NT2/D1 (cell line): Measurements from ENCODE around the gene TMOD1.
"Not testable (repeated sequence)": the region's sequence is repeated elsewhere in the genome, so short reads cannot be mapped to it uniquely, and the experiment has no call there.

Experiments used
- DNase-seq: peaks from one replicate; pipeline ENCODE4 v3.0.0-alpha.2; 2011; ENCODE audit warnings: low read depth, low spot score
- H3K27me3 ChIP-seq: 2 replicates; pipeline ENCODE4 v1.6.0; 2011; ENCODE audit warnings: mild to moderate bottlenecking; ENCODE audit not compliant: insufficient read length, insufficient read depth
- H3K36me3 ChIP-seq: 2 replicates; pipeline ENCODE4 v1.6.1; 2011; ENCODE audit warnings: mild to moderate bottlenecking, low read length, mixed read lengths; ENCODE audit not compliant: insufficient read depth, insufficient read length
- H3K4me1 ChIP-seq: 2 replicates; pipeline ENCODE4 v1.5.1; 2011; ENCODE audit not compliant: insufficient read depth, insufficient read length
- H3K4me3 ChIP-seq: 2 replicates; pipeline ENCODE4 v1.5.1; 2011; ENCODE audit warnings: low read depth; ENCODE audit not compliant: insufficient read length
- H3K9ac ChIP-seq: 2 replicates; pipeline ENCODE4 v1.6.0; 2011; ENCODE audit warnings: low read depth; ENCODE audit not compliant: insufficient read length
- H3K9me3 ChIP-seq: 2 replicates; pipeline ENCODE4 v1.5.1; 2011; ENCODE audit warnings: mild to moderate bottlenecking, low read length; ENCODE audit not compliant: insufficient read depth
- SUZ12 ChIP-seq: IDR thresholded peaks from 2 replicates; pipeline ENCODE4 v1.6.1; 2011; ENCODE audit not compliant: insufficient read length, insufficient read depth; ENCODE audit errors: extremely low read depth
- YY1 ChIP-seq: IDR thresholded peaks from 2 replicates; pipeline ENCODE4 v1.6.1; 2011; ENCODE audit not compliant: insufficient read length, insufficient read depth
- ZNF274 ChIP-seq: IDR thresholded peaks from 2 replicates; pipeline ENCODE4 v1.6.1; 2011; ENCODE audit warnings: mild to moderate bottlenecking, low read depth, low read length

The TMOD1 gene

GRCh38 chr9:97501177-97501971, at the start of gene TMOD1:
TMOD1 (plus strand) TSS chr9:97501666; CDS start chr9:97524189, 22,523 bp downstream.
- Histone ChIP-seq H3K4me3 (peak within 1 kb of the TSS; percentile 51), H3K9me3 (no peaks in the 10 kb centered on the region), H3K4me1 (peaks cover 7% of the 10 kb centered on the region), H3K9ac (peak within 1 kb of the TSS; percentile 72), H3K27me3 (peaks cover 69% of the 10 kb centered on the region), H3K36me3 (no peaks in the 10 kb centered on the region)
- TF ChIP-seq YY1 (no peak), ZNF274 (no peak)
- peak; percentile 65 for DNase-seq

- not testable (repeated sequence) for DNase-seq, H3K9ac ChIP-seq, H3K36me3 ChIP-seq
These were observed 47.9 kb upstream of the TMOD1 start for GRCh38 chr9:97453573-97453972.

GRCh38 chr9:97456841-97457240, 44.6 kb upstream of the TMOD1 start:
- DNase-seq, H3K36me3 ChIP-seq, H3K27me3 ChIP-seq, H3K4me3 ChIP-seq, H3K4me1 ChIP-seq, H3K9ac ChIP-seq, H3K9me3 ChIP-seq: not testable (repeated sequence)

More at GRCh38 chr9:97453573-97453972, 47.9 kb upstream of the TMOD1 start:
- not testable (repeated sequence) for H3K4me3 ChIP-seq, H3K9me3 ChIP-seq, H3K4me1 ChIP-seq, H3K27me3 ChIP-seq

- TF ChIP-seq YY1 (no peak), ZNF274 (no peak), SUZ12 (no peak)
These were observed 42.1 kb upstream of the TMOD1 start for GRCh38 chr9:97459326-97459725.

GRCh38 chr9:97462159-97462558, 39.3 kb upstream of the TMOD1 start:
- no peak for DNase-seq
- no peaks in the 10 kb centered on the region for H3K4me1 ChIP-seq
- H3K4me3 ChIP-seq = no peak overlapping the region
- no peaks in the 10 kb centered on the region for H3K27me3 ChIP-seq
- H3K9me3 ChIP-seq = no peaks in the 10 kb centered on the region
- H3K36me3 ChIP-seq = no peaks in the 10 kb centered on the region
- H3K9ac ChIP-seq = no peak overlapping the region
- TF ChIP-seq YY1 = no peak
- TF ChIP-seq ZNF274 = no peak
- TF ChIP-seq SUZ12 = no peak

More at GRCh38 chr9:97459326-97459725, 42.1 kb upstream of the TMOD1 start:
- H3K9ac ChIP-seq = no peak overlapping the region
- H3K27me3 ChIP-seq = no peaks in the 10 kb centered on the region
- H3K4me1 ChIP-seq = no peaks in the 10 kb centered on the region
- no peaks in the 10 kb centered on the region for H3K36me3 ChIP-seq
- no peaks in the 10 kb centered on the region for H3K9me3 ChIP-seq
- H3K4me3 ChIP-seq = no peak overlapping the region
- DNase-seq = no peak

- peak; percentile 32 for DNase-seq
- H3K9ac ChIP-seq = no peak overlapping the region
- no peaks in the 10 kb centered on the region for H3K9me3 ChIP-seq
- H3K4me1 ChIP-seq = no peaks in the 10 kb centered on the region
- H3K4me3 ChIP-seq = no peak overlapping the region
- H3K27me3 ChIP-seq = no peaks in the 10 kb centered on the region
- no peak for TF ChIP-seq ZNF274
- TF ChIP-seq SUZ12 = no peak
- no peaks in the 10 kb centered on the region for H3K36me3 ChIP-seq
These were observed 38.6 kb upstream of the TMOD1 start for GRCh38 chr9:97462914-97463313.

- no peak overlapping the region for H3K9ac ChIP-seq
- no peak overlapping the region for H3K4me3 ChIP-seq
- DNase-seq = peak; percentile 74
- H3K36me3 ChIP-seq = no peaks in the 10 kb centered on the region
- TF ChIP-seq YY1 = no peak
- TF ChIP-seq ZNF274 = no peak
- TF ChIP-seq SUZ12 = no peak
- no peaks in the 10 kb centered on the region for H3K27me3 ChIP-seq
- no peaks in the 10 kb centered on the region for H3K9me3 ChIP-seq
- H3K4me1 ChIP-seq = no peaks in the 10 kb centered on the region
These were observed 32.6 kb upstream of the TMOD1 start for GRCh38 chr9:97468658-97469448.
